Measurements from ENCODE around the gene SLC6A17. TPM values are rescaled to one million over a fixed set of nuclear protein-coding genes. Genes with fewer than 3 reads are reported as not detected.

SLC6A17 gene
- total RNA-seq, 1 donor from 2014 or later: not detected

- H3K27me3 ChIP-seq (ENCODE audit: low read depth): peaks cover 32% of the 10 kb centered on the region
- ATAC-seq: no peak
- no peak for DNase-seq
- H3K4me1 ChIP-seq: no peaks in the 10 kb centered on the region
- H3K9me3 ChIP-seq: no peaks in the 10 kb centered on the region
- no peak overlapping the region for H3K4me3 ChIP-seq
- intact Hi-C loops (cut with DNase I): no loop called here
- no peak overlapping the region for H3K27ac ChIP-seq
- no peaks in the 10 kb centered on the region for H3K36me3 ChIP-seq
- TF ChIP-seq CTCF (IDR thresholded peaks at IDR 0.05): no peak
These were observed 8.9 kb downstream of the SLC6A17 start for GRCh38 chr1:110159168-110159567.

GRCh38 chr1:110160538-110161100 lies 10.3 kb downstream of the SLC6A17 start:
- Histone ChIP-seq H3K9me3 (no peaks in the 10 kb centered on the region), H3K4me3 (no peak overlapping the region), H3K27ac (no peak overlapping the region), H3K36me3 (no peaks in the 10 kb centered on the region), H3K4me1 (no peaks in the 10 kb centered on the region), H3K27me3 (ENCODE audit: low read depth) (peaks cover 21% of the 10 kb centered on the region)
- no peak for TF ChIP-seq CTCF (IDR thresholded peaks at IDR 0.05)
- no peak for DNase-seq
- intact Hi-C loops (cut with DNase I): no loop called here
- ATAC-seq: no peak

- H3K27me3 ChIP-seq (ENCODE audit: low read depth): peaks cover 15% of the 10 kb centered on the region
- no peak for TF ChIP-seq CTCF (IDR thresholded peaks at IDR 0.05)
- H3K27ac ChIP-seq: no peak overlapping the region
- H3K4me3 ChIP-seq: no peak overlapping the region
- H3K36me3 ChIP-seq: no peaks in the 10 kb centered on the region
- ATAC-seq (no peak), DNase-seq (no peak)
- H3K9me3 ChIP-seq: no peaks in the 10 kb centered on the region
- intact Hi-C loops (cut with DNase I): no loop called here
- no peaks in the 10 kb centered on the region for H3K4me1 ChIP-seq
These were observed 10.9 kb downstream of the SLC6A17 start for GRCh38 chr1:110161165-110161564.

- no peak for ATAC-seq
These were observed 11.6 kb downstream of the SLC6A17 start for GRCh38 chr1:110161849-110162248.

GRCh38 chr1:110163591-110163990 lies 13.3 kb downstream of the SLC6A17 start:
- Histone ChIP-seq H3K36me3 (no peaks in the 10 kb centered on the region), H3K4me1 (no peaks in the 10 kb centered on the region), H3K9me3 (no peaks in the 10 kb centered on the region), H3K27ac (no peak overlapping the region), H3K4me3 (no peak overlapping the region), H3K27me3 (ENCODE audit: low read depth) (peaks cover 6% of the 10 kb centered on the region)
- DNase-seq (no peak), ATAC-seq (no peak)
- intact Hi-C loops (cut with DNase I): no loop called here
- no peak for TF ChIP-seq CTCF (IDR thresholded peaks at IDR 0.05)

More at GRCh38 chr1:110161849-110162248, 11.6 kb downstream of the SLC6A17 start:
- no peaks in the 10 kb centered on the region for H3K9me3 ChIP-seq
- no peak for DNase-seq
- intact Hi-C loops (cut with DNase I): no loop called here
- no peak for TF ChIP-seq CTCF (IDR thresholded peaks at IDR 0.05)
- H3K4me3 ChIP-seq: no peak overlapping the region
- H3K4me1 ChIP-seq: no peaks in the 10 kb centered on the region
- no peak overlapping the region for H3K27ac ChIP-seq
- no peaks in the 10 kb centered on the region for H3K36me3 ChIP-seq
- H3K27me3 ChIP-seq (ENCODE audit: low read depth): peaks cover 13% of the 10 kb centered on the region
